Muscle of leg (tissue), 11 donors: ENCODE results near the gene BGN. TPM values are rescaled to one million over a fixed set of nuclear protein-coding genes. Genes with fewer than 3 reads are reported as not detected.
A peak's percentile ranks its signal among the peaks of the same experiment; 100 is the strongest.

Source experiments
- DNase-seq: peaks from one replicate; pipeline ENCODE4 v3.0.0; 2013
- H3K27ac ChIP-seq: one replicate; pipeline ENCODE4 v1.5.1; 2013; ENCODE audit warnings: mild to moderate bottlenecking, low read length, control low read depth
- H3K27me3 ChIP-seq: one replicate; pipeline ENCODE4 v1.6.1; 2013; ENCODE audit warnings: low read length; ENCODE audit not compliant: control insufficient read depth, insufficient read depth
- H3K36me3 ChIP-seq: one replicate; pipeline ENCODE4 v1.6.1; 2013; ENCODE audit warnings: low read length; ENCODE audit not compliant: control insufficient read depth, insufficient read depth
- H3K4me1 ChIP-seq: one replicate; pipeline ENCODE4 v1.6.1; 2013; ENCODE audit warnings: low read length; ENCODE audit not compliant: control insufficient read depth, insufficient read depth
- H3K4me3 ChIP-seq: one replicate; pipeline ENCODE4 v1.5.1; 2013; ENCODE audit warnings: low read length, control low read depth
- H3K9me3 ChIP-seq: replicated peaks from 2 replicates; pipeline ENCODE4 v1.6.1; 2013; ENCODE audit warnings: low read depth, low read length; ENCODE audit not compliant: control insufficient read depth
- WGBS: methylation state at CpG from one replicate; pipeline ENCODE4 v1.1.5; 2013; ENCODE audit warnings: missing lambda C conversion rate; ENCODE audit not compliant: insufficient coverage; 5-methylcytosine and 5-hydroxymethylcytosine counted together
- polyA plus RNA-seq, 8 donors: library from polyadenylated mRNA; unstranded; fragments of 120-200 nt; gene quantifications; one replicate each; pipeline versions ENCODE4 v1.2.1 to v1.2.3, GENCODE V29; 2013; ENCODE audit warnings: inconsistent platforms in 1 of 8, low replicate concordance in 1 of 8; ENCODE audit not compliant: insufficient read length in 8 of 8, insufficient read depth in 1 of 8
- total RNA-seq: library from RNA; stranded (reverse); fragments of 120-200 nt; gene quantifications from one replicate; pipeline ENCODE4 v1.2.4, GENCODE V29; 2013

BGN gene
- total and polyA plus RNA-seq, 9 donors, result 39.7 to 238 (median 152) TPM

DNA sequence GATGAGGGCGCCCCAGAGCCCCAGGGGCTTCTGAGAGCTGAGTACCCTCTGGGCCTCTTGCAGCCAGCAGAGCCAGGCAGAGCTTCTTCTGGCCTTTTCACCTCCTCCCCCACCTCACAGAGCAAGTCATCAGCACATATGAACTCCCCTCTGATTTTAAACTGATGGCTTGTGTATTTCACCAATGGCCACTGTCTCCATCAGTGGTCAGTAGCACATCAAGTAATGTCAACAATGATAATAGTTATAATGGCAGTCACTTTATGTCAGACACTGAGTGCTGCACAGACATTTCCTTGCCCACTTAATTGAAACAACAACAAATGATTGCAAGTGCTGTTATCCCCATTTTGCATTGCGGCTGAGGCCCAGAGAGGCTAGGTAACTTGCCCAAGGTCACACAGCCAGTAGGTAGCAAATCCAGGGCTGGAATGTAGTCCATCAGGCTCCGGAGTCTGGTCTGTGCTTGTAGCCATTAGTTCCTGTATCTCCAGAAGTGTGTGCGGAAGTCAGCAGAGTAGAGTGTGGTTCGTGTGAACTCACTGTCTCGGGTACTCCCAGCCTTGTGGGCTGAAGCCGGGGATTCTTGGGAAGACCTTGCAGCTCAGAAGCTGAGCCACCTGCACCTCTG is 25.6 kb downstream of the BGN start:
- H3K36me3 ChIP-seq, result no peaks in the 10 kb centered on the region
- no peak overlapping the region for H3K27ac ChIP-seq
- peaks cover 12% of the 10 kb centered on the region for H3K4me1 ChIP-seq
- WGBS, result 80% methylated on average over 5 of the region's 7 CpGs
- DNase-seq, result no peak
- peaks cover 73% of the 10 kb centered on the region for H3K27me3 ChIP-seq
- no peaks in the 10 kb centered on the region for H3K9me3 ChIP-seq
- H3K4me3 ChIP-seq, result no peak overlapping the region

DNA sequence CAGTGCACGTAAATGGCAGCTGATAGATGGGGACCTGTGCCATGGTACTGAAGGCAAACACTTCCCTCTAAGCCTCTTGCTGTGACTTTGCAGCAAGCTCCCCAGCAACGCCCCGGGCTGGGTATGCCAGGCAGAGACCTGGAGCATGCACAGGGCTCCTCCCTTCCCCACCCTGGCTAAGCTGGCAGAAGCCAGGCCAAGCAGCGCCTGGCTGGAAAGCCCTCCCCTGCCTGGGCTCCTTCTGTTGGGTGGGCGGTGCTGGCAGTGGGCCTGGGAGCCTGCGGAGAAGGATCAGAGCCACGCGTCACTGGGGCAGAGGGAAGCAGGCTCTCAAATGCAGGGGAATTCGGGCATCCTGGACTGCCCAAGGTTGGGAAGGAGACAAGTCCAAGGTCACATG is 26.3 kb downstream of the BGN start:
- H3K9me3 ChIP-seq, result no peaks in the 10 kb centered on the region
- H3K36me3 ChIP-seq, result no peaks in the 10 kb centered on the region
- H3K4me3 ChIP-seq, result no peak overlapping the region
- H3K4me1 ChIP-seq, result peaks cover 12% of the 10 kb centered on the region
- peaks cover 74% of the 10 kb centered on the region for H3K27me3 ChIP-seq
- no peak overlapping the region for H3K27ac ChIP-seq
- WGBS, result 55% methylated on average over 8 of the region's 9 CpGs
- peak; percentile 49 for DNase-seq

DNA sequence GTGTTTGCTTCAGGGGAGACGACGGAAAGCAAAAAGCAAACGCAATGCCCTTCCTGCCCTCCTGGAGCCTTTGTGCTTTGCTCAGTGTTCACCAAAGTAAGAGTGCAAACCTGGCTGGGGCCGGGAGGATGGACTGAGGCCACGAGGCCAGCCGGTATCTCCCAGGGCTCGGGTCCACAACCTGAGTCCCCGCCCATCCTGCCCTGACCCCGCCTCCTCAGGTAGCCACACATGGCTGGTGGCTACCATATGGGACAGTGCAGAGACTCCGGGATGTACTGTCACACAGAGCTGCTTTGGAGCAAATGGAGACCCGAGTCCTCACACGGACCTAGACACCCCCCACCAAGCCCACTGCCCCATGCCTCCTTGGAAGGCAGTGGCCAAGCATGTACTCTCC is 27.5 kb downstream of the BGN start:
- peaks cover 72% of the 10 kb centered on the region for H3K27me3 ChIP-seq
- peaks cover 18% of the 10 kb centered on the region for H3K4me1 ChIP-seq
- no peak overlapping the region for H3K4me3 ChIP-seq
- no peaks in the 10 kb centered on the region for H3K9me3 ChIP-seq
- no peak for DNase-seq
- no peaks in the 10 kb centered on the region for H3K36me3 ChIP-seq
- WGBS, result 50% methylated on average over 12 of the region's 12 CpGs
- H3K27ac ChIP-seq, result no peak overlapping the region

DNA sequence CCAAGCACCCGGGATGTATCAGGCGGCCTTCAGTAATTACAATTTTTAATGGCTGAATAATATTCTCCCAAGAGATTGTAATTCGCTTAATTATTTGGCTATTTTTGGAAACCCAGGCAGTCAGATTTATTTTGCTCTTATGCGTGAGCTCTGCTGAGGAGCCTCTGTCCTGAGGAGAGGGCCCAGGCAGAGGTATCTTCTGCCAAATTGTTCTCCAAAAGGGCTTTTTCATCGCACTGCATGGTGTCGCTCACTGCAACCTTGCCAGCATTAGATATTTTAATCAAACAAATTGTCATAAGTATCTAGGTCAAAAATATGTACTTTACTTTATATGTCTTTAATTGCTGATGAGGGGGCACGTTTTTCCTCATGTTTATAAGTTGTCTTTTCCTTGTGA is 28.5 kb downstream of the BGN start:
- Histone ChIP-seq H3K4me3 (no peak overlapping the region), H3K4me1 (peaks cover 21% of the 10 kb centered on the region), H3K36me3 (no peaks in the 10 kb centered on the region), H3K27me3 (peaks cover 75% of the 10 kb centered on the region), H3K27ac (no peak overlapping the region), H3K9me3 (no peaks in the 10 kb centered on the region)
- DNase-seq, result no peak
- WGBS, result 94% methylated on average over 2 of the region's 7 CpGs

DNA sequence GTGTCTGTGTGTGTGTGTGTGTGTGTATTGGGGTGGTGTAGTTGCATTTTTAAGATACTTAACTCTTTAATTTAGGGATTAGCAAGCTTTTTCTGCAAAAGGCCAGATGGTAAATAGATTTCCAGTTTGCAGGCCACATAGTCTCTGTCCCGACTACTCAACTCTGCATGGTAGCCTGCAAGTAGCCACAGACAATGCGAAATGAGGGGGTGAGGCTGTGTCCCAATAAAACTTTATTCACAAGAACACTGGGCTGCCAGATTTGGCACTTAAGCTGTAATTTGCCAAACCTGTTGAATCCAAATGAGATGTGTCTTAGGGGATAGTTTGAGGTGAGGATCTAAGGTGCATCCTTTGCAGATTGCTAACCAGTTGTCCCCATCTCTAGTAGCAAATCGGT is 29.5 kb downstream of the BGN start:
- WGBS, result 77% methylated on average over 1 of the region's 3 CpGs

DNA sequence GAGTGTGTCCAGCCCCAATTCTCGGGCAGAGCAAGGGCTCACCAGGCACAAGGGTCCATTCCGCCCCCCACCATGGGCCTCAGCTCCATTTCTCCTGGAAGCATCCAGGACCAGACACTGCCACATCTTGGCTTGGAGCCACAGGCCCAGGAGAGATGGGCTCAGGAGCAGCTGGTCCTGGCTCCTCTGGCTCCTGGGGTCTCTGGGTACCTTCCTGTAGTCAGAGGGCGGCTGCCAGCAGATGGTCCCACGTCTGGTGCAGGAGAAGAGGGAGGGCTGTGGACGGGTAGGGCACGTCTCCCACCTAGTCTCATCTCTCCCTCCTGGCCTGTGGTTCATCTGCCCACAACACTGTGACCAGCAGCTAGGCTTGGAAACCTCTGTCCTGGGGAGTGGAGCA is 30.7 kb downstream of the BGN start:
- no peak overlapping the region for H3K4me3 ChIP-seq
- WGBS, result 94% methylated on average over 2 of the region's 6 CpGs
- peaks cover 54% of the 10 kb centered on the region for H3K27me3 ChIP-seq
- no peaks in the 10 kb centered on the region for H3K9me3 ChIP-seq
- no peaks in the 10 kb centered on the region for H3K36me3 ChIP-seq
- H3K4me1 ChIP-seq, result peaks cover 21% of the 10 kb centered on the region
- no peak overlapping the region for H3K27ac ChIP-seq
- no peak for DNase-seq

More for the DNA sequence above, 29.5 kb downstream of the BGN start:
- Histone ChIP-seq H3K27me3 (peaks cover 65% of the 10 kb centered on the region), H3K9me3 (no peaks in the 10 kb centered on the region), H3K4me1 (peaks cover 21% of the 10 kb centered on the region), H3K4me3 (no peak overlapping the region), H3K27ac (no peak overlapping the region), H3K36me3 (no peaks in the 10 kb centered on the region)
- no peak for DNase-seq

DNA sequence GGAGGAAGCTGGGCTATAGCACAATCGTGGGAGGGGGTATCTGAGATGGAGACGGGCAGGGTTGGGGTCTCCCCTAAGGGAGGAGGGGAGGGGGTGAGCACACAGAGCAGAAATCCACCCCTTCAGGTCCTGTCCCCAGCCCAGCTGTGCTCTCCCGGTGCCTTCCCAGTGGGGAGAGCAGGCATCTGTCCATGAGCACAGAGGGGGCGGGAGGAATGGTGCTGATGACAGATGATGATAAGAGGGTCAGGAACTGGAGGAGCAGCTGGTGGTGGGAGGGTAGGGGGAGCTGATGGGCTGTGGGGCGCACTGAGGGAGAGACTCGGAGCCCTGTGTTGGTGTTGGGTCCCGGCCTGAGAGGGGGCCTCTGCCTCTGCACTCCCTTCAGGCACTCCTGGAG is 31.3 kb downstream of the BGN start:
- no peaks in the 10 kb centered on the region for H3K36me3 ChIP-seq
- H3K27me3 ChIP-seq, result peaks cover 48% of the 10 kb centered on the region
- H3K9me3 ChIP-seq, result no peaks in the 10 kb centered on the region
- no peak overlapping the region for H3K4me3 ChIP-seq
- no peak for DNase-seq
- H3K27ac ChIP-seq, result no peak overlapping the region
- peaks cover 16% of the 10 kb centered on the region for H3K4me1 ChIP-seq
- WGBS, result 61% methylated on average over 5 of the region's 7 CpGs

DNA sequence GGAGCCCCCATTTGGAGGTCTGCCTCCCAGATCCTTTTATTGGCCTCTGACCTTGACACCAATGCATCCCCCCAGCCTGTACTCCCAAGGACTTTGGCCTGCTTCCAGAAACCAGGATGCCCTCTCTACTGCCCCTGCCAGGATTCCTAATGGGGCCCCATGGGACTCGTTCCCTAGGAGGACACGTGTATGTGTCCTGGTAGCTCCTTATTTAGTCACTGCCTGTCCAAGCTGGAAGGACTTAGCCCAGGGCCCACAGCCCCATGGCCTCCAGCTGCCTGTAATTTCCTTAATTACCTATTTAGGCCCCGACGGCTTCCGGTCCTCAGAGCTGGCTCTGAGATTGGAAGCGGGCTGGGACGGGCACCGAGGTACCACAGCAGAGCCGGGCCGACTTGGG is 32.0 kb downstream of the BGN start:
- Histone ChIP-seq H3K27ac (no peak overlapping the region), H3K4me1 (peaks cover 9% of the 10 kb centered on the region), H3K4me3 (no peak overlapping the region), H3K27me3 (peaks cover 40% of the 10 kb centered on the region), H3K9me3 (no peaks in the 10 kb centered on the region), H3K36me3 (no peaks in the 10 kb centered on the region)
- no peak for DNase-seq
- WGBS, result 48% methylated on average over 10 of the region's 10 CpGs

DNA sequence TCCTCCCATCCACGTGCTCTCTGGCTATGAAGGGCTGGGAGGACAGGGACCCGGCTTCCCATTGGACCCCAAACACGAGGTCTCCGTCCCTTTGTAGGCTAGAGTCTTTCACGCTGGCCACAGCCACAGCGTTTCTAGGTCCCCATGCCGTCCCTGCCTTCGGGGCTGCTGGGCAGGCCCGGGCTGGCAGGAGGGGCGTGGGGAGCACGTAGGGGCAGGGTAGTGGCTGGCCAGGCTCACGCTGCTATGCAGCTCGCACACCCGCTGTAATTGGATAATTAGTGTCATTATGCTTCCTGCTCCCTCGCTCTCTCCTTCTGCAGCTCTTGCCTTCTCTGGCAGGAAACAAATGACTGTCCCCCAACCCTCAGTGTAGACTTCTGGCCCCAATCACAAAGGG is 32.4 kb downstream of the BGN start:
- Histone ChIP-seq H3K4me1 (peaks cover 13% of the 10 kb centered on the region), H3K4me3 (no peak overlapping the region), H3K9me3 (no peaks in the 10 kb centered on the region), H3K27ac (no peak overlapping the region), H3K27me3 (peaks cover 37% of the 10 kb centered on the region), H3K36me3 (no peaks in the 10 kb centered on the region)
- no peak for DNase-seq
- WGBS, result 55% methylated on average over 11 of the region's 15 CpGs

DNA sequence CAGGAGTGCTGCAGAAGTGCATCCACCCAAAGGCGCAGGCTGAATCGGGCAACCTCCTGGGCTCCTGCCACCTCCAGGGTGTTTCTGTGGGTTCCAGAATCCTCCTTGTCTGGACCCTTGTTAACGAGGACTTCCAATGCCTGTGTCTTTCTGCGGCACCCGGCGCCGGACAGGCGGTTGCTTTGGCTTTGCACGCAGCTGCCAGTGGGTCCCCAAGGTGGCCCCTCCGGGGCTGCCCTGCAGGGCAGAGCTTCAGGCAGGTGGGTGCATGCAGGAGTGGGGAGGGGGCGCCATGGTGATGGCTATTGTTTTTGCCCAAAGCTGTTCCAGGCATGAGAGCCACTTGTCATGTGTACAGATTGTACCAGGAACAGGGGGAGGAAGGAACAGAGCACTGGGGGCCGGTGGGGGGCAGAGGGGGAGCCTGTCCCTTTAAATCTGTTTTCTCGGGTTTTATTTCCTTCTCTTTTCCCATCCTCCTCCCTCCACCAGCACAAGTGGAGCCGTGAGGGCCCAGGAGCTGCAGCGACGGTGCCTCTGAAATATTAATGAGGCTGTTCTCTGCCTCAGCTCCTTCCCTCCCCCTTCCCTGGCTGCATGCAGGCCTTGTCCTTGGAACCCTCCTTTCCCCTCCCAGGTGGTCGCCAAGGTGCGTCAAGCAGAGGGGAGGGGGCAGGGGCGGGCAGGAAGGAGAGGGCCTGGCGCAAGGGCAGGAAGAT is 35.8 kb downstream of the BGN start:
- WGBS, result 76% methylated on average over 15 of the region's 20 CpGs

More for the DNA sequence above, 35.8 kb downstream of the BGN start:
- Histone ChIP-seq H3K9me3 (no peaks in the 10 kb centered on the region), H3K27ac (no peak overlapping the region), H3K4me1 (peaks cover 38% of the 10 kb centered on the region), H3K4me3 (no peak overlapping the region), H3K36me3 (no peaks in the 10 kb centered on the region), H3K27me3 (peaks cover 26% of the 10 kb centered on the region)
- no peak for DNase-seq
